Nephron progenitor cell (in vitro differentiated cells): ENCODE results near the gene SPAG4.
A peak's percentile ranks its signal among the peaks of the same experiment; 100 is the strongest.

Experiments
- DNase-seq: peaks from one replicate; pipeline ENCODE4 v3.0.0; 2021
- H3K27ac Mint-ChIP-seq: 2 replicates; pipeline ENCODE4 v1.8.0; 2021; ENCODE audit warnings: mild to moderate bottlenecking, moderate library complexity, mixed read lengths
- H3K27me3 Mint-ChIP-seq: 2 replicates; pipeline ENCODE4 v1.8.0; 2021; ENCODE audit warnings: mild to moderate bottlenecking, low read depth, mixed read lengths; ENCODE audit not compliant: poor library complexity
- H3K36me3 Mint-ChIP-seq: 2 replicates; pipeline ENCODE4 v1.8.0; 2021; ENCODE audit warnings: low read depth, mixed read lengths
- H3K4me1 Mint-ChIP-seq: 2 replicates; pipeline ENCODE4 v1.8.0; 2021; ENCODE audit warnings: mixed read lengths
- H3K4me3 Mint-ChIP-seq: 2 replicates; pipeline ENCODE4 v1.8.0; 2021; ENCODE audit warnings: mild to moderate bottlenecking, moderate library complexity, mixed read lengths
- H3K9me3 Mint-ChIP-seq: 2 replicates; pipeline ENCODE4 v1.8.0; 2021; ENCODE audit warnings: mild to moderate bottlenecking, moderate library complexity, mixed read lengths
- CTCF ChIP-seq: fragments of 200-600 bp; sonication (generic); IDR thresholded peaks from 2 replicates; pipeline ENCODE4 v1.5.0; 2021; ENCODE audit warnings: antibody characterized with exemption

The SPAG4 gene

GRCh38 chr20:35615667-35616464 lies at the start of gene SPAG4:
Gene SPAG4 (plus strand): TSS chr20:35615829. CDS start chr20:35616004, 175 bp downstream.
- Mint-ChIP-seq H3K4me3 (peak within 1 kb of the TSS; percentile 91), H3K27me3 (peaks cover 14% of the 10 kb centered on the region), H3K36me3 (no peaks in the 10 kb centered on the region), H3K27ac (peak within 1 kb of the TSS; percentile 97), H3K9me3 (no peaks in the 10 kb centered on the region), H3K4me1 (peaks cover 24% of the 10 kb centered on the region)
- DNase-seq: peak; percentile 100
- no peak for TF ChIP-seq CTCF

- Mint-ChIP-seq H3K4me3 (no peak overlapping the region), H3K27ac (no peak overlapping the region), H3K9me3 (peaks cover 13% of the 10 kb centered on the region), H3K36me3 (peaks cover 25% of the 10 kb centered on the region), H3K27me3 (peaks cover 8% of the 10 kb centered on the region), H3K4me1 (no peaks in the 10 kb centered on the region)
- peak; percentile 10 for TF ChIP-seq CTCF
- DNase-seq: no peak
Observed at GRCh38 chr20:35568645-35569044, 47.0 kb upstream of the SPAG4 start.

- Mint-ChIP-seq H3K36me3 (peaks cover 39% of the 10 kb centered on the region), H3K4me3 (no peak overlapping the region), H3K9me3 (peaks cover 24% of the 10 kb centered on the region), H3K27ac (no peak overlapping the region), H3K4me1 (no peaks in the 10 kb centered on the region), H3K27me3 (peaks cover 21% of the 10 kb centered on the region)
- TF ChIP-seq CTCF: no peak
- no peak for DNase-seq
Observed at GRCh38 chr20:35571555-35571954, 44.1 kb upstream of the SPAG4 start.

GRCh38 chr20:35572838-35573237 lies 42.8 kb upstream of the SPAG4 start:
- no peak for TF ChIP-seq CTCF
- Mint-ChIP-seq H3K4me1 (no peaks in the 10 kb centered on the region), H3K9me3 (peaks cover 24% of the 10 kb centered on the region), H3K27ac (no peak overlapping the region), H3K36me3 (peaks cover 43% of the 10 kb centered on the region), H3K4me3 (no peak overlapping the region), H3K27me3 (peaks cover 19% of the 10 kb centered on the region)
- no peak for DNase-seq

- H3K27me3 Mint-ChIP-seq: peaks cover 20% of the 10 kb centered on the region
- DNase-seq: no peak
- no peak overlapping the region for H3K4me3 Mint-ChIP-seq
- no peak for TF ChIP-seq CTCF
- no peaks in the 10 kb centered on the region for H3K4me1 Mint-ChIP-seq
- peaks cover 24% of the 10 kb centered on the region for H3K9me3 Mint-ChIP-seq
- H3K36me3 Mint-ChIP-seq: peaks cover 43% of the 10 kb centered on the region
- no peak overlapping the region for H3K27ac Mint-ChIP-seq
Observed at GRCh38 chr20:35575958-35576357, 39.7 kb upstream of the SPAG4 start.

GRCh38 chr20:35576816-35577215 lies 38.8 kb upstream of the SPAG4 start:
- Mint-ChIP-seq H3K9me3 (peaks cover 21% of the 10 kb centered on the region), H3K27me3 (peaks cover 20% of the 10 kb centered on the region), H3K27ac (no peak overlapping the region), H3K4me3 (no peak overlapping the region), H3K4me1 (no peaks in the 10 kb centered on the region), H3K36me3 (peaks cover 39% of the 10 kb centered on the region)
- no peak for DNase-seq
- no peak for TF ChIP-seq CTCF
